ENCODE data around the gene CA11. TPM values are rescaled to one million over a fixed set of nuclear protein-coding genes. Genes with fewer than 3 reads are reported as not detected.

The CA11 gene
- total and polyA plus RNA-seq, 5 donors from 2014 or later: 4.1 to 10.4 (median 6.1) TPM

DNA sequence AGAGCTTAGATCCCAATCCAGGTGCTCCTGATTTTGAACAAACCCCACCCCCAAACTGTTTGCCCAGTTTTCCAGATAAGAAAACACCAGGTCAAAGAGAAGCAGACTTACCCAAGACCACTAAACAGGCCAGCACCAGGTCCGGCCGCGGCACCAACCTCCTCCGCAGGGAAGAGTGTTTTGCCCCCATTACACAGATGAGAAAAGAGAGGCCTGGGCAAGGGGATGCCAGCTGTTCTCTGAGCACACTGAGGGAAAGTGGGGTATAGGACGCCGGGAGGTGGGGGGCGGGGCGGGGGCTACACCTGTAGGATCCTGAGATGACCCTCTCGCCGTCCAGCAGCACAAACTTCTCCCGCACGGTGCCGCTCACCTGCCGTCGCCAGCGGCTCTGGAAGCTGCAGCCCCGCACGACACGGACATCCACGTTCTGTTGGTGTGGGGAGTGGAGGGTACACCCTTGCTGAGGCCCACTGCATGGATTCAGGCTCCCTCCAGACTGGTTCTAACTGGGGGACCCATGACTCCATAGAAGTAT is 36.3 kb downstream of the CA11 start:
- Mint-ChIP-seq H3K4me1 (peaks cover 0 to 8% (median 4%) of the 10 kb centered on the region in 4 donors), H3K27me3 (no peaks in the 10 kb centered on the region), H3K9me3 (no peaks in the 10 kb centered on the region), H3K27ac (no peak overlapping the region), H3K4me3 (no peak overlapping the region), H3K36me3 (peaks cover 10% of the 10 kb centered on the region)
- Histone ChIP-seq H3K36me3 (ENCODE audit: control insufficient read depth, insufficient read depth, low read length) (no peaks in the 10 kb centered on the region), H3K4me1 (ENCODE audit: control insufficient read depth, insufficient read depth, low read length, poor library complexity, severe bottlenecking) (peaks cover 7% of the 10 kb centered on the region), H3K27me3 (ENCODE audit: control insufficient read depth, insufficient read depth, low read length) (no peaks in the 10 kb centered on the region), H3K9me3 (ENCODE audit: control insufficient read depth in 2 of 2, low read length in 2 of 2) (no peaks in the 10 kb centered on the region), H3K27ac (ENCODE audit: insufficient read depth, low read length, poor library complexity, severe bottlenecking) (no peak overlapping the region), H3K4me3 (ENCODE audit: low read depth, low read length) (no peak overlapping the region)
- DNase-seq (no peak), ATAC-seq (ENCODE audit: low read depth in 2 of 2) (no peak)

DNA sequence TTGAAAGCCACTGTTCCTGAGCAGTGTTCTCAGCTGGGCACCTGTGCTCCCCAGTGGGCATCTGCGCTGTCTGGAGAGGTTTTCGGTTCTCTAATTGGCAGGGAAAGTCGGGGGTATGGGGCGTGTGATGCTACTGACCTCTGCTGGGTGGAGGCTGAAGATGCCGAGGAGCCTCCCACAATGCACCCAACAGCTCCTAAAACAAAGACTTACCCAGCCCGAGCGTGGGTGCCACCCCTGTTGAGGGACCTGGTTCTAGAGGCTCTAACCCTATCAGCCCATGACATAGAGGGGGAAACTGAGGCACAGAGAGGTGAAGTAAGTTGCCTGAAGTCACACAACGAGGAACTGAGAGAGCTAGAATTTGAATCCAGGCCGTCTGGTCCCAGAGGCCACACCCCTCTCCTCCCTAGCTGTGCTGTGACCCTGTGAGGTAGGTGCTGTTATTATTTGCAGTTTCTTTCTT is 37.2 kb downstream of the CA11 start:
- peaks cover 7% of the 10 kb centered on the region for H3K4me1 ChIP-seq (ENCODE audit: control insufficient read depth, insufficient read depth, low read length, poor library complexity, severe bottlenecking)
- H3K27me3 Mint-ChIP-seq: no peaks in the 10 kb centered on the region
- peak overlapping the region in 1 of 4 donors; percentile 75 for H3K4me3 Mint-ChIP-seq
- H3K9me3 Mint-ChIP-seq: no peaks in the 10 kb centered on the region
- H3K27ac ChIP-seq (ENCODE audit: insufficient read depth, low read length, poor library complexity, severe bottlenecking): no peak overlapping the region
- DNase-seq (peak; percentile 35 to 72 (median 62)), ATAC-seq (ENCODE audit: low read depth in 2 of 2) (peak; percentile 71 to 87)
- peaks cover 0 to 5% (median 3%) of the 10 kb centered on the region in 4 donors for H3K4me1 Mint-ChIP-seq
- H3K27ac Mint-ChIP-seq: no peak overlapping the region
- no peaks in the 10 kb centered on the region for H3K27me3 ChIP-seq (ENCODE audit: control insufficient read depth, insufficient read depth, low read length)
- peak overlapping the region; percentile 48 for H3K4me3 ChIP-seq (ENCODE audit: low read depth, low read length)
- H3K9me3 ChIP-seq (ENCODE audit: control insufficient read depth in 2 of 2, low read length in 2 of 2): no peaks in the 10 kb centered on the region
- no peaks in the 10 kb centered on the region for H3K36me3 ChIP-seq (ENCODE audit: control insufficient read depth, insufficient read depth, low read length)
- peaks cover 4% of the 10 kb centered on the region for H3K36me3 Mint-ChIP-seq

GRCh38 chr19:48607359-48607755 is 38.6 kb downstream of the CA11 start:
- no peak for ATAC-seq (ENCODE audit: low read depth in 2 of 2)
- DNase-seq: no peak
- Mint-ChIP-seq H3K27me3 (no peaks in the 10 kb centered on the region), H3K4me1 (peaks cover 0 to 5% (median 2%) of the 10 kb centered on the region in 4 donors), H3K27ac (no peak overlapping the region), H3K36me3 (no peaks in the 10 kb centered on the region), H3K9me3 (no peaks in the 10 kb centered on the region), H3K4me3 (no peak overlapping the region)
- no peak overlapping the region for H3K4me3 ChIP-seq (ENCODE audit: low read depth, low read length)
- peaks cover 7% of the 10 kb centered on the region for H3K4me1 ChIP-seq (ENCODE audit: control insufficient read depth, insufficient read depth, low read length, poor library complexity, severe bottlenecking)
- no peak overlapping the region for H3K27ac ChIP-seq (ENCODE audit: insufficient read depth, low read length, poor library complexity, severe bottlenecking)
- H3K9me3 ChIP-seq (ENCODE audit: control insufficient read depth in 2 of 2, low read length in 2 of 2): no peaks in the 10 kb centered on the region
- no peaks in the 10 kb centered on the region for H3K36me3 ChIP-seq (ENCODE audit: control insufficient read depth, insufficient read depth, low read length)
- H3K27me3 ChIP-seq (ENCODE audit: control insufficient read depth, insufficient read depth, low read length): no peaks in the 10 kb centered on the region

DNA sequence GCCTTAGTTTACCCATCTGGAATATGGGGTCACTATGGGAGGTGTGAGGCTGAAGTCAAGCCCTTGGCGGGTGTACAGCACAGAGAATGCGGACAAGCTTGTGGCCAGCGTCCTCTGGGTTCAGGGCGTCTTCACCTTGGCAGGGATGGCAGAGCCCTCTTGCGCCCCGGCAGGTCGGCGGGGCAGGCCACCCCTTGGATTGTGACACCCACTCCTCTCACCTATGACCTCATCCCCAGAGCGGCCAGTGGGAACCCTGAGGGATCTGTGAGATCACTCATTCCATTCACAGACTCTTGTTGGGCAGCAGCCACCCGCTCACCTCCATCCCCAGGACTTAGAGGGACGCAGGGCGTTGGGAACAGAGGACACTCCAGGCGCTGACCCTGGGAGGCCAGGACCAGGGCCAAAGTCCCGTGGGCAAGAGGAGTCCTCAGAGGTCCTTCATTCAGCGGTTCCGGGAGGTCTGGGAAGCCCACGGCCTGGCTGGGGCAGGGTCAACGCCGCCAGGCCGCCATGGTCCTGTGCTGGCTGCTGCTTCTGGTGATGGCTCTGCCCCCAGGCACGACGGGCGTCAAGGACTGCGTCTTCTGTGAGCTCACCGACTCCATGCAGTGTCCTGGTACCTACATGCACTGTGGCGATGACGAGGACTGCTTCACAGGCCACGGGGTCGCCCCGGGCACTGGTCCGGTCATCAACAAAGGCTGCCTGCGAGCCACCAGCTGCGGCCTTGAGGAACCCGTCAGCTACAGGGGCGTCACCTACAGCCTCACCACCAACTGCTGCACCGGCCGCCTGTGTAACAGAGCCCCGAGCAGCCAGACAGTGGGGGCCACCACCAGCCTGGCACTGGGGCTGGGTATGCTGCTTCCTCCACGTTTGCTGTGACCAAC is 39.3 kb downstream of the CA11 start, which contains the start of gene SPACA4:
Gene SPACA4, plus strand, starts transcription at position 280 of the 896 bp plus-strand sequence. Its CDS starts 237 bp downstream, at position 517.
- DNase-seq (no peak), ATAC-seq (ENCODE audit: low read depth in 2 of 2) (no peak)
- no peak within 1 kb of the TSS for H3K4me3 Mint-ChIP-seq
- Histone ChIP-seq H3K27ac (ENCODE audit: insufficient read depth, low read length, poor library complexity, severe bottlenecking) (no peak within 1 kb of the TSS), H3K36me3 (ENCODE audit: control insufficient read depth, insufficient read depth, low read length) (no peaks in the 10 kb centered on the region), H3K9me3 (ENCODE audit: control insufficient read depth in 2 of 2, low read length in 2 of 2) (no peaks in the 10 kb centered on the region), H3K4me1 (ENCODE audit: control insufficient read depth, insufficient read depth, low read length, poor library complexity, severe bottlenecking) (peaks cover 7% of the 10 kb centered on the region), H3K4me3 (ENCODE audit: low read depth, low read length) (no peak within 1 kb of the TSS), H3K27me3 (ENCODE audit: control insufficient read depth, insufficient read depth, low read length) (no peaks in the 10 kb centered on the region)
- H3K4me1 Mint-ChIP-seq: peaks cover 0 to 5% (median 2%) of the 10 kb centered on the region in 4 donors
- H3K9me3 Mint-ChIP-seq: no peaks in the 10 kb centered on the region
- no peaks in the 10 kb centered on the region for H3K36me3 Mint-ChIP-seq
- H3K27ac Mint-ChIP-seq: no peak within 1 kb of the TSS
- H3K27me3 Mint-ChIP-seq: no peaks in the 10 kb centered on the region

DNA sequence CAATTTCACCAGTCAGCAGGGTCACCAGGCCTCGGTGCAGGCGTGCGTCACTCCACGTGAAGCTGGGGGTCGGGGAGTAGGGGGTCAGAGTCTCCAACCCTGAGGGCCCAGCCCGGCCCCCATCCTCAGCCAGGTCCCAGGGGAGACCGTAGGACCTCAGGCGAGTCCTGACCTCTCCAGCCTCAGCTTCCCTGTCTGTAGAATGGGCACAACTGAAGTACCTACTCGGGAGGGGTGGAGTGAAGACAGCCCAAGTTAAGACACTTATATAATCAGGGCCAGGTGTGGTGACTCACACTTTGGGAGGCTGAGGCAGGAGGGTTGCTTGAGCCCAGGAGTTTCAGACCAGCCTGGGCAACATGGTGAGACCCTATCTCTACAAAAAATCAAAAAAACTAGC is 42.1 kb downstream of the CA11 start:
- Mint-ChIP-seq H3K27me3 (no peaks in the 10 kb centered on the region), H3K4me3 (no peak overlapping the region), H3K36me3 (no peaks in the 10 kb centered on the region), H3K27ac (no peak overlapping the region), H3K9me3 (no peaks in the 10 kb centered on the region), H3K4me1 (peaks cover 0 to 3% (median 1%) of the 10 kb centered on the region in 4 donors)
- no peak overlapping the region for H3K27ac ChIP-seq (ENCODE audit: insufficient read depth, low read length, poor library complexity, severe bottlenecking)
- H3K9me3 ChIP-seq (ENCODE audit: control insufficient read depth in 2 of 2, low read length in 2 of 2): no peaks in the 10 kb centered on the region
- no peak overlapping the region for H3K4me3 ChIP-seq (ENCODE audit: low read depth, low read length)
- no peaks in the 10 kb centered on the region for H3K27me3 ChIP-seq (ENCODE audit: control insufficient read depth, insufficient read depth, low read length)
- H3K36me3 ChIP-seq (ENCODE audit: control insufficient read depth, insufficient read depth, low read length): no peaks in the 10 kb centered on the region
- peaks cover 3% of the 10 kb centered on the region for H3K4me1 ChIP-seq (ENCODE audit: control insufficient read depth, insufficient read depth, low read length, poor library complexity, severe bottlenecking)
- ATAC-seq (ENCODE audit: low read depth in 2 of 2) (no peak), DNase-seq (no peak)

- H3K27ac ChIP-seq (ENCODE audit: insufficient read depth, low read length, poor library complexity, severe bottlenecking): no peak overlapping the region
- ATAC-seq (ENCODE audit: low read depth in 2 of 2): no peak
- Mint-ChIP-seq H3K27me3 (no peaks in the 10 kb centered on the region), H3K27ac (no peak overlapping the region), H3K4me3 (no peak overlapping the region), H3K9me3 (no peaks in the 10 kb centered on the region), H3K36me3 (no peaks in the 10 kb centered on the region), H3K4me1 (peaks cover 0 to 2% (median 0%) of the 10 kb centered on the region in 4 donors)
- H3K4me1 ChIP-seq (ENCODE audit: control insufficient read depth, insufficient read depth, low read length, poor library complexity, severe bottlenecking): no peaks in the 10 kb centered on the region
- H3K36me3 ChIP-seq (ENCODE audit: control insufficient read depth, insufficient read depth, low read length): no peaks in the 10 kb centered on the region
- no peak overlapping the region for H3K4me3 ChIP-seq (ENCODE audit: low read depth, low read length)
- H3K9me3 ChIP-seq (ENCODE audit: control insufficient read depth in 2 of 2, low read length in 2 of 2): no peaks in the 10 kb centered on the region
- no peaks in the 10 kb centered on the region for H3K27me3 ChIP-seq (ENCODE audit: control insufficient read depth, insufficient read depth, low read length)
- DNase-seq: no peak
These were observed 42.5 kb downstream of the CA11 start for GRCh38 chr19:48603449-48603848.

- no peak for DNase-seq
- Mint-ChIP-seq H3K36me3 (no peaks in the 10 kb centered on the region), H3K27ac (peak overlapping the region in 1 of 3 donors; percentile 15), H3K9me3 (no peaks in the 10 kb centered on the region), H3K27me3 (no peaks in the 10 kb centered on the region), H3K4me3 (no peak overlapping the region), H3K4me1 (peaks cover 0 to 2% (median 0%) of the 10 kb centered on the region in 4 donors)
- Histone ChIP-seq H3K4me1 (ENCODE audit: control insufficient read depth, insufficient read depth, low read length, poor library complexity, severe bottlenecking) (no peaks in the 10 kb centered on the region), H3K4me3 (ENCODE audit: low read depth, low read length) (no peak overlapping the region), H3K36me3 (ENCODE audit: control insufficient read depth, insufficient read depth, low read length) (no peaks in the 10 kb centered on the region), H3K9me3 (ENCODE audit: control insufficient read depth in 2 of 2, low read length in 2 of 2) (no peaks in the 10 kb centered on the region), H3K27me3 (ENCODE audit: control insufficient read depth, insufficient read depth, low read length) (no peaks in the 10 kb centered on the region), H3K27ac (ENCODE audit: insufficient read depth, low read length, poor library complexity, severe bottlenecking) (no peak overlapping the region)
- no peak for ATAC-seq (ENCODE audit: low read depth in 2 of 2)
These were observed 43.0 kb downstream of the CA11 start for GRCh38 chr19:48603001-48603400.

Measured in CD4-positive, CD25-positive, alpha-beta regulatory T cell (primary cell).